ENCODE results near the gene SCARB1.

SCARB1 gene

GRCh38 chr12:124751654-124752355 is 111.9 kb downstream of the SCARB1 start:
- TF ChIP-seq CREB1 (IDR thresholded peaks at IDR 0.05; ENCODE audit: low read depth) (no peak), REST (IDR thresholded peaks at IDR 0.05; ENCODE audit: low read depth) (no peak), TCF12 (IDR thresholded peaks at IDR 0.05; ENCODE audit: low read depth) (no peak), TEAD4 (IDR thresholded peaks at IDR 0.05) (no peak), USF1 (IDR thresholded peaks at IDR 0.05) (no peak), RAD21 (IDR thresholded peaks at IDR 0.05; ENCODE audit: low read depth) (no peak), ZBTB7A (IDR thresholded peaks at IDR 0.05; ENCODE audit: low read depth) (no peak), FOXM1 (IDR thresholded peaks at IDR 0.05; ENCODE audit: borderline replicate concordance, low read depth) (no peak), TAF1 (IDR thresholded peaks at IDR 0.05; ENCODE audit: low read depth) (no peak), EP300 (IDR thresholded peaks at IDR 0.05; ENCODE audit: borderline replicate concordance) (no peak), CEBPB (IDR thresholded peaks at IDR 0.05) (no peak), NFIC (IDR thresholded peaks at IDR 0.05) (no peak), YY1 (IDR thresholded peaks at IDR 0.05; ENCODE audit: low read depth) (no peak), MAX (IDR thresholded peaks at IDR 0.05) (no peak)

- TF ChIP-seq RAD21 (IDR thresholded peaks at IDR 0.05; ENCODE audit: low read depth) (peak; percentile 70), FOXM1 (IDR thresholded peaks at IDR 0.05; ENCODE audit: borderline replicate concordance, low read depth) (no peak), REST (IDR thresholded peaks at IDR 0.05; ENCODE audit: low read depth) (no peak)
These were observed 112.7 kb downstream of the SCARB1 start for GRCh38 chr12:124750787-124751471.

- TF ChIP-seq TAF1 (IDR thresholded peaks at IDR 0.05; ENCODE audit: low read depth) (no peak), EP300 (IDR thresholded peaks at IDR 0.05; ENCODE audit: borderline replicate concordance) (no peak), YY1 (IDR thresholded peaks at IDR 0.05; ENCODE audit: low read depth) (no peak), EGR1 (IDR thresholded peaks at IDR 0.05) (no peak), TCF12 (IDR thresholded peaks at IDR 0.05; ENCODE audit: low read depth) (no peak), TEAD4 (IDR thresholded peaks at IDR 0.05) (no peak), ZBTB7A (IDR thresholded peaks at IDR 0.05; ENCODE audit: low read depth) (no peak), MAX (IDR thresholded peaks at IDR 0.05) (no peak), FOXM1 (IDR thresholded peaks at IDR 0.05; ENCODE audit: borderline replicate concordance, low read depth) (no peak), RAD21 (IDR thresholded peaks at IDR 0.05; ENCODE audit: low read depth) (no peak), USF1 (IDR thresholded peaks at IDR 0.05) (no peak), NFIC (IDR thresholded peaks at IDR 0.05) (no peak), CREB1 (IDR thresholded peaks at IDR 0.05; ENCODE audit: low read depth) (no peak), CEBPB (IDR thresholded peaks at IDR 0.05) (no peak), REST (IDR thresholded peaks at IDR 0.05; ENCODE audit: low read depth) (no peak)
These were observed 113.5 kb downstream of the SCARB1 start for GRCh38 chr12:124750149-124750656.

GRCh38 chr12:124749725-124750124 is 113.9 kb downstream of the SCARB1 start:
- TF ChIP-seq TEAD4 (IDR thresholded peaks at IDR 0.05) (no peak), EP300 (IDR thresholded peaks at IDR 0.05; ENCODE audit: borderline replicate concordance) (no peak), CEBPB (IDR thresholded peaks at IDR 0.05) (no peak), TAF1 (IDR thresholded peaks at IDR 0.05; ENCODE audit: low read depth) (no peak), USF1 (IDR thresholded peaks at IDR 0.05) (no peak), MAX (IDR thresholded peaks at IDR 0.05) (no peak), REST (IDR thresholded peaks at IDR 0.05; ENCODE audit: low read depth) (no peak), TCF12 (IDR thresholded peaks at IDR 0.05; ENCODE audit: low read depth) (no peak), FOXM1 (IDR thresholded peaks at IDR 0.05; ENCODE audit: borderline replicate concordance, low read depth) (no peak)

Measured in Ishikawa (cell line).